HG03066 (cell line): ENCODE data around the gene FUT3.

Experiments
- ATAC-seq: cut with Tn5 transposase; IDR thresholded peaks from one replicate; pipeline ENCODE4 v1.9.1; 2021; ENCODE audit warnings: low read depth; ENCODE audit not compliant: unreplicated experiment

FUT3 gene

GRCh38 chr19:5804516-5805461 is 46.5 kb downstream of the FUT3 start, which contains the start of gene NRTN:
NRTN (plus strand) TSS chr19:5805067; CDS start chr19:5824166, 19,099 bp downstream.
- ATAC-seq, result no peak

- ATAC-seq, result no peak
Measured at GRCh38 chr19:5803752-5804515, 47.3 kb downstream of the FUT3 start.

- ATAC-seq, result no peak
Measured at GRCh38 chr19:5803441-5803751, 47.9 kb downstream of the FUT3 start.

GRCh38 chr19:5801796-5802619 is 49.2 kb downstream of the FUT3 start:
- no peak for ATAC-seq

- no peak for ATAC-seq
Measured at GRCh38 chr19:5800361-5801270, 50.6 kb downstream of the FUT3 start.

- no peak for ATAC-seq
Measured at GRCh38 chr19:5799247-5800241, 51.7 kb downstream of the FUT3 start.

GRCh38 chr19:5798244-5798643 is 53.0 kb downstream of the FUT3 start:
- no peak for ATAC-seq

- ATAC-seq, result no peak
Measured at GRCh38 chr19:5795382-5795919, 55.8 kb downstream of the FUT3 start.

GRCh38 chr19:5793188-5793587 is 58.1 kb downstream of the FUT3 start:
- no peak for ATAC-seq
